GM18502 (cell line): ENCODE measurements around the gene PTPRK.
A peak's percentile ranks its signal among the peaks of the same experiment; 100 is the strongest.

Experiments
- ATAC-seq: cut with Tn5 transposase; IDR thresholded peaks from one replicate; pipeline ENCODE4 v1.9.1; 2021; ENCODE audit warnings: mild to moderate bottlenecking; ENCODE audit not compliant: unreplicated experiment, poor library complexity

The PTPRK gene

GRCh38 chr6:128517124-128517523 is 3.3 kb downstream of the PTPRK start:
- no peak for ATAC-seq

DNA sequence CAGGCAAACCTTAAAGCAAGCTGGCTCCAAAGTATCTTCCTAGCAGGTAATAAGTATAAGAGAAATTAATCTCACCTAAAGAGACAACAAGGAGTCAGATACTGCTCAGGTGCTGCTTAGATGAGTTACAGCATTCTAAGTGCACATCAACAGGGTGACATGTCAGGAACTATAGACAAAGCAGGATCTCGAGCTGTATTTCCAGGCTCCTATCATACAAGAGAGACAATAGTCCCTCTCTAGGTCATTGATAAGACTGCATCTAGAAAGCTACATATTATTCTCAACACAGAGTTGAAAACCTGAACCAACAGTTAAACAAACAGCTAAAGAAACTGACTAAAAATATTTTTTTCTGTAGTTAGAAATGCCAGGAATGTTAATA is 3.9 kb downstream of the PTPRK start:
- no peak for ATAC-seq

DNA sequence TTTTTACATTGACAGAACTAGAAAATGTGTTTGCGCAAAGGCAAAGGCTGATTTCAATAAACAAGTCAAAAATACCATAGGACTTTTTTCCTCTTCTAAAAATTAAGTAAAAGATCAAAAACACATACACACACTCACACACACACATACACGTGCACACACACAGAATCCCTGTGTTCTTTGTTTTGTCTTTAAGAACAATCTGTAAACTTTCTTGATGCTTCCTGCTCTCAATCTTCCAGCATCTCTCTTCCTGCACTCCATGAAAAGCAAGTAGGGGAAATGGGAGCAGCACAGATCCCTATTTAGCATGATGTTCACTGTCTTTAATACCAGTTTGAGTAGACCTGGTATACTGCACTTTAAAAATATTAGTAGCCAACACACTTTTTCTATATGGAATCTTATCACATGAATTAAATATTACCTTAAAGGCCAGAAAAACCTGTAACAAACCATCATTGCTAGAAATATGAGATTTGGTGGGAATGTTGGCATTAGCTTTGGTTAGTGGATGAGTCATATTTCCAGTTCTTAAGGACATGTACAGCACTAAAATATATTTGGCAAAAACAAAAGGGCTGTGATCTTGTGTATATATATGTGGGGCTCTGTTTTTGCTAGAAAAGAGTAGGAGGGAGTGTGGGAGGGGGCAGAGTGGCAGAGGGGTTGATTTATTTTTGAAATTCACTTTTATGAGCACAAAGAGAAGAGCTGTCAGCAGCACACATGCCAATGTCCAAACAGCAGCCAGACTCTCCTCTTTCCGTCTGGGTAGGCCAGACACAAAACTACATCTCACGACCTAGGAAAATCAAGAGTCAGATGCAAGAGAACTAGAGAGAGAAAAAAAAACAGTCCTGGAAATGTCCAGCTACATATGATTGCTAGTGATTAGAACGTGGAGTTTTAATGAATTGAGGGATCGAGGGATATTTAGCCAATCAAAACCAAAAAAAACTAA is 4.6 kb downstream of the PTPRK start:
- ATAC-seq = no peak

DNA sequence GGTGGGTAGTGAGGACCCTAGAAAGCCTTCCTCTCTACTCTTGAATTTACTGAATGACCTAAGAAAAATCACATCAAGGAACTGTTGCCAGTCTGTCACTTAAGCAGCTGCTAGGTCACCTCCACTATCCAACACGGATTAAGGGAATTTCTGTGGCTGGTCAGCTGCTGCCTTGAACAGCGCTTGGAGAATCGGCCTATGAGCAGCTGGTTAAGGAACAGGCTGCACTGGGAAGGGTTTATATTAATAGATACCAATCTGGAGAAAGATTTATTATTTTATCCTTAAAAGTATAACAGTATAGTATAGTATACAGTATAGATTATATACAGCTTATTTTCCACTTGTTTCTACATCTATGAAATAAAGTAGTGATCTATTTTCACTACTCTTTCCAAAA is 6.5 kb downstream of the PTPRK start:
- ATAC-seq = no peak

GRCh38 chr6:128512296-128512695 is 8.1 kb downstream of the PTPRK start:
- ATAC-seq = no peak

GRCh38 chr6:128511506-128511905 is 8.9 kb downstream of the PTPRK start:
- peak; percentile 42 for ATAC-seq

- no peak for ATAC-seq
Observed at GRCh38 chr6:128509709-128510108, 10.7 kb downstream of the PTPRK start.

DNA sequence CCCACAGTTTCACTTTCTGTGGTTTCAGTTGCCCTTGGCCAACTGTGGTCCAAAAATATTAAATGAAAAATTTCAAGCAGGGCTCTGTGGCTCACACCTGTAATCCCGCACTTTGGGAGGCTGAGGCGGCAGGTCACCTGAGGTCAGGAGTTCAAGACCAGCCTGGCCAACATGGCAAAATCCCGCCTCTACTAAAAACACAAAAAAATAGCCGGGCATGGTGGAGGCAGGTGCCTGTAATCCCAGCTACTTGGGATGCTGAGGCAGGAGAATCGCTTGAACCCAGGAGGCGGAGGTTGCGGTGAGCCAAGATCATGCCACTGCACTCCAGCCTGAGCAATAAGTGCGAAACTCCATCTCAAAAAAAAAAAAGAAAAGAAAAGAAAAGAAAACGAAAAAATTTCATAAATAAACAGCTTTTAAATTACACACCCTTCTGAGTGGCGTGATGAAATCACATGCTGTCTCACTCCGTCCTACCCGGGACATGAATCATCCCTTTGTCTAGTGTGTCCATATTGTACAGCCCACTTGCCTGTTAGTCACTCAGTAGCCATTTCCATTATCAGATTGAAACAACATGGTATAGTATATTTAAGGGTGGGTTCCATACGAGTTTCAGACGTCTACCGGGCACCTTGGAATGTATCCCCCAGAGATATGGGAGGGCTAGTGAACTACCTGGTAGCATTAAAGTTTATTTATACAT is 11.7 kb downstream of the PTPRK start:
- ATAC-seq = no peak

- ATAC-seq = no peak
Observed at GRCh38 chr6:128507337-128508310, 12.8 kb downstream of the PTPRK start.

DNA sequence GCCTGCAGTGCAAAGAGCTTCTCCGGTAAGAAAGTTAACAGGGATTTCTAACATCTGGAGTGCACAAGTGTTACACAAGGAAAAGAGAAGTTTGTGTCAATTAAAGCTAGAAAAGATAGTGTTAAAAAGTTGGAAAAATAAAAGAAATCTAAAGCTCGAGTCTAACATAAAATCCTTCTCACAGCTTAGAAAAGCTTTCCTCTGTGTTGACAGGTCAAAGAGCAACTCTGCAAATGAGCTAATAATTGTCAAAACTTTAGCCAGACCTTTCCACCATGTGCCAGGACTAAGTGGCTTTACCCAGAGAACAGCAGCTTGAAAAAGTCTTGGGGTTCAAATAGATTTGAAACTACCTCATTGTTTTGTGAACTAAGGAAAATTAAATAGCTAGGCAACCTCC is 14.8 kb downstream of the PTPRK start:
- ATAC-seq = no peak

- no peak for ATAC-seq
Observed at GRCh38 chr6:128504003-128504654, 16.3 kb downstream of the PTPRK start.

DNA sequence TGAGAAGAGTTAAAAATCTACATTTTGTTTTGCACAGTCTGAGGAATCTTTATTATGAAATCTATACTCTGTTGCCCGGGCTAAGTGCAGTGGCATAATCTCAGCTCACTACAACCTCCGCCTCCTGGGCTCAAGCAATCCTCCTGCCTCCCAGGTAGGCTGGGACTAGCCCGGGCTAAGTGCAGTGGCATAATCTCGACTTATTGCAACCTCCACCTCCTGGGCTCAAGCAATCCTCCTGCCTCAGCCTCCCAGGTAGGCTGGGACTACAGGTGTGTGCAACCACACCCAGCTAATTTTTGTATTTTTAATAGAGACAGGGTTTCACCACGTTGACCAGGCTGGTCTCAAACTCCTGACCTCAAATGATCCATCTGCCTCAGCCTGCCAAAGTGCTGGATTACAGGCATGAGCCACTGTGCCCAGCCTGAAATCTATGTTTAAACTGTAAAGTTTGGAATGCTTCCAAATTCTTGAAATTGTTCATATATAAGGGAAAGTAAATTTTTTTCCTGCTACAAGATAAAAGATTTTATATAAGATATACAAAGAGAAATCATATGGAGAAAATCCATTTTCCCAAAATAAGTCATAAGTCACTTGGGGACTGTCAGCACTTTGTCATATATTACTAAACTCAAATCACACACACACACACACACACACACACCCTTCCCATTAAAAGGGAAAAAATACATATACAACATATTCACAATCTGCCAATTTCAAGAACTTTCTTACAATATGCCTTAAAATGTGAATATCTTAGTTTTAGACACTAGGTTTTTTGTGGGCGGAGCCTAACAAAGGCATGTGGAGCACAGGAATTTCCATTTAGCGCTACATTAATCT is 19.4 kb downstream of the PTPRK start:
- ATAC-seq = no peak

DNA sequence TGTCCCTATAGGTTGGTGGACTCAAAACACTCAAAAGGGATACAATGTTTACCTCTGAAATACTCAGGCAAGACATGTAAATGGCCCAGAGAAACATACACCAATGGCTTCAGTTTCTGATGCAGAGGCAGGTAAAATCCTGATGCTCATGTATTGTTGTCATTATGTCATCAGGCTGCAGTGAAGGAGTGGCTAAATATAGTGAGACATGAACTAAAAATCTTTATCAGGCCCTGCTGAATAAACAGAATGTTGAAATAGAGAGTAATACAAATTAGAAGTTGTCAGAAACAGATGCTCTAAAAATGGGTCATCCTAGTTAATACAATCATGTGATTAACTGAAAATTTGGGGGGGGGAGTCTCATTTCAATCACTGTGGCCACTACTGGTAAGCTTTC is 20.4 kb downstream of the PTPRK start:
- no peak for ATAC-seq

GRCh38 chr6:128499079-128499731 is 21.2 kb downstream of the PTPRK start:
- no peak for ATAC-seq

GRCh38 chr6:128498234-128498633 is 22.2 kb downstream of the PTPRK start:
- no peak for ATAC-seq

GRCh38 chr6:128495536-128496333 is 24.7 kb downstream of the PTPRK start:
- ATAC-seq = no peak

GRCh38 chr6:128494440-128494839 is 26.0 kb downstream of the PTPRK start:
- no peak for ATAC-seq

DNA sequence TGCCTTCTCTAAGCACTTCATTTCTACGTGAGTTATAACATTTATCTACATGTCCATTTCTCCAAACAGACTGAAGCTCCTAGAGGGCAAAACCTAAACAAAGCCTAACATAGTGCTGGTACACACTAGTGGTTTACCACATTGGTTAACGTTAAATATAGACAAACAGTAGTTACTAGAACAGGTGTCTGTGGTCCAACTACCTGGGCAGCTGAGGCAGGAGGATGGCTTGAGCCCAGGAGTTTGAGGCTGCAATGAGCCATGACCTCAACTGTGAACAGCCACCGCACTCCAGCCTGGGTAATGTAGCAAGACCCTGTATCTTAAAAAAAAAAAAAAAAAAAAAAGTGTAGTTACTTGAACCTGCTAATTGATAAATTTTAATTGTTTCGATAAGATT is 26.5 kb downstream of the PTPRK start:
- ATAC-seq = peak; percentile 76
